ENCODE measurements around the gene EFHC1. TPM values are rescaled to one million over a fixed set of nuclear protein-coding genes. Genes with fewer than 3 reads are reported as not detected.

The EFHC1 gene
- total and polyA plus RNA-seq, 2 of the 13 experiments (the other 11 are each of a cell fraction or from before 2014, with no cell fraction given), result 23.4 to 29.5 TPM

- no TSS peak for BruUV-seq (replicated peaks)
- ATAC-seq, result no peak
- no peak for DNase-seq (ENCODE audit: low spot score)
- Histone ChIP-seq H3K79me2 (ENCODE audit: insufficient read depth, low read length) (peaks cover 84% of the 10 kb centered on the region), H2AFZ (ENCODE audit: low read length) (no peak overlapping the region), H3K27me3 (ENCODE audit: control insufficient read depth in 1 of 2, insufficient read depth in 2 of 2, low read length in 2 of 2) (no peaks in the 10 kb centered on the region), H3K4me2 (ENCODE audit: low read depth, low read length) (no peak overlapping the region), H3K9me3 (ENCODE audit: low read length) (no peaks in the 10 kb centered on the region), H3K9ac (ENCODE audit: insufficient read depth, low read depth, low read length) (no peak overlapping the region), H3K4me3 (replicated peaks in 1 of 3; ENCODE audit: insufficient read depth in 1 of 3, low read depth in 2 of 3, low read length in 3 of 3) (no peak overlapping the region), H4K20me1 (ENCODE audit: insufficient read depth, low read length) (0 out of 2 replicates have a peak, but pooled peaks cover 6% of the 10 kb centered on the region), H3K4me1 (ENCODE audit: insufficient read depth, low read length) (peaks cover 100% of the 10 kb centered on the region), H3K36me3 (replicated peaks in 1 of 2; ENCODE audit: control insufficient read depth in 1 of 2, insufficient read depth in 2 of 2, low read length in 2 of 2) (peaks cover 6 to 13% of the 10 kb centered on the region in 2 experiments), H3K27ac (ENCODE audit: extremely low read length, insufficient read depth, low read length) (peak overlapping the region; percentile 77)
- 96% methylated on average over 3 of the region's 3 CpGs for WGBS (ENCODE audit: low lambda C conversion rate)
- TF ChIP-seq PITX1 (CRISPR knock-in tag; IDR thresholded peaks at IDR 0.05) (0 out of 2 replicates have a peak, but pooled peaks have one; percentile 22), NFRKB (IDR thresholded peaks at IDR 0.05) (no peak), POGK (CRISPR knock-in tag; conservative IDR thresholded peaks at IDR 0.05) (no peak), ZNF446 (CRISPR knock-in tag; IDR thresholded peaks at IDR 0.05) (no peak)
- TF ChIP-seq, protein P1, sequence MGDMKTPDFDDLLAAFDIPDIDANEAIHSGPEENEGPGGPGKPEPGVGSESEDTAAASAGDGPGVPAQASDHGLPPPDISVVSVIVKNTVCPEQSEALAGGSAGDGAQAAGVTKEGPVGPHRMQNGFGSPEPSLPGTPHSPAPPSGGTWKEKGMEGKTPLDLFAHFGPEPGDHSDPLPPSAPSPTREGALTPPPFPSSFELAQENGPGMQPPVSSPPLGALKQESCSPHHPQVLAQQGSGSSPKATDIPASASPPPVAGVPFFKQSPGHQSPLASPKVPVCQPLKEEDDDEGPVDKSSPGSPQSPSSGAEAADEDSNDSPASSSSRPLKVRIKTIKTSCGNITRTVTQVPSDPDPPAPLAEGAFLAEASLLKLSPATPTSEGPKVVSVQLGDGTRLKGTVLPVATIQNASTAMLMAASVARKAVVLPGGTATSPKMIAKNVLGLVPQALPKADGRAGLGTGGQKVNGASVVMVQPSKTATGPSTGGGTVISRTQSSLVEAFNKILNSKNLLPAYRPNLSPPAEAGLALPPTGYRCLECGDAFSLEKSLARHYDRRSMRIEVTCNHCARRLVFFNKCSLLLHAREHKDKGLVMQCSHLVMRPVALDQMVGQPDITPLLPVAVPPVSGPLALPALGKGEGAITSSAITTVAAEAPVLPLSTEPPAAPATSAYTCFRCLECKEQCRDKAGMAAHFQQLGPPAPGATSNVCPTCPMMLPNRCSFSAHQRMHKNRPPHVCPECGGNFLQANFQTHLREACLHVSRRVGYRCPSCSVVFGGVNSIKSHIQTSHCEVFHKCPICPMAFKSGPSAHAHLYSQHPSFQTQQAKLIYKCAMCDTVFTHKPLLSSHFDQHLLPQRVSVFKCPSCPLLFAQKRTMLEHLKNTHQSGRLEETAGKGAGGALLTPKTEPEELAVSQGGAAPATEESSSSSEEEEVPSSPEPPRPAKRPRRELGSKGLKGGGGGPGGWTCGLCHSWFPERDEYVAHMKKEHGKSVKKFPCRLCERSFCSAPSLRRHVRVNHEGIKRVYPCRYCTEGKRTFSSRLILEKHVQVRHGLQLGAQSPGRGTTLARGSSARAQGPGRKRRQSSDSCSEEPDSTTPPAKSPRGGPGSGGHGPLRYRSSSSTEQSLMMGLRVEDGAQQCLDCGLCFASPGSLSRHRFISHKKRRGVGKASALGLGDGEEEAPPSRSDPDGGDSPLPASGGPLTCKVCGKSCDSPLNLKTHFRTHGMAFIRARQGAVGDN (CRISPR knock-in tag; IDR thresholded peaks at IDR 0.05), result peak; percentile 3; the same call in 1 of the 2 replicates
- ChIA-PET POLR2A (interaction anchor here (0.6 to 4.6 kb wide), 6 partner anchors 20 to 127 kb away, joined by 3 to 28 read pairs (median 4); partner anchors contain the start of genes EFHC1 and TRAM2), CTCF (ENCODE audit: low intra/inter-chr PET ratio, low total read pairs) (no interaction called here)
- intact Hi-C loops (cut with micrococcal nuclease; ENCODE audit: unreplicated experiment) (loop anchor here (1.0 kb wide), 1 partner anchor 52 kb away; no protein-coding TSS in a partner anchor), in situ Hi-C loops (cut with HindIII; ENCODE audit: extremely low pct_ligation_motif_present, low pct_unique_long_range_greater_than_20kb) (no loop called here)
- FAIRE-seq, result no peak
Observed at GRCh38 chr6:52546678-52547077, 126.5 kb downstream of the EFHC1 start.
